HG02973 (cell line): Measurements from ENCODE around the gene PPARA.

Experiments
- ATAC-seq: cut with Tn5 transposase; IDR thresholded peaks from one replicate; pipeline ENCODE4 v1.9.1; 2021; ENCODE audit warnings: moderate library complexity; ENCODE audit not compliant: unreplicated experiment

Gene PPARA

DNA sequence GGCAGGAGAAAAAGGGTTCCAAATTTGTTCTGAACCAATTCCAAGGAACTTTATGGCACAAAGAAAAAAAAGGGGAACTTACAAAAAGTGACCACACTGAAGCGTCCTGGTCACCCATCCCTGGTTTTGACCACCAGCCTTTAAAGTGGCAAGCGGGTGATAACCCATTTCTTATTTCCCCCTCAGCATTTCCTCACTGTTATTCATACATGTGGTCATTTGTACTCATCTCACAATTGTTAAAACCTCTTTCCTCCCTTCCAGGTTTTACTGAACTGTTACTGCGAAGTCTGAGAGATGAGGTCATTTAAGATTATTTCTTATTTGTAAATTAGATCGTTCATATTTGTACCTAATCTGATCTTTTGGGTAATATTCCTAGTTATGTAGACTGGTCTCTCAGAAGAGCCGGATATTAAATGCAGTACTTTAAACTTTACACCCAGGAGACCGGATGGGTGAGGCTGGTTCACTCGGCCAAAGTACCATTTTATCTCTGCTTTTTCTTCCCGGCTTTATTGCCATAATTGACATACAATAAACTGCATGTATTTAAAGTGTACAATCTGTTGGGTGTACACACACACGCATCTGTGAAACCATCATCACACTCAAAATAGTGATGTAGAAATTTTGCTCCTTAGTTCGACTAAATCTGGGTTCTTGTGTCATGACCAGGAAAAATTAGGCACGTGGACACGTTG lies 52.7 kb downstream of the PPARA start:
- ATAC-seq: no peak

DNA sequence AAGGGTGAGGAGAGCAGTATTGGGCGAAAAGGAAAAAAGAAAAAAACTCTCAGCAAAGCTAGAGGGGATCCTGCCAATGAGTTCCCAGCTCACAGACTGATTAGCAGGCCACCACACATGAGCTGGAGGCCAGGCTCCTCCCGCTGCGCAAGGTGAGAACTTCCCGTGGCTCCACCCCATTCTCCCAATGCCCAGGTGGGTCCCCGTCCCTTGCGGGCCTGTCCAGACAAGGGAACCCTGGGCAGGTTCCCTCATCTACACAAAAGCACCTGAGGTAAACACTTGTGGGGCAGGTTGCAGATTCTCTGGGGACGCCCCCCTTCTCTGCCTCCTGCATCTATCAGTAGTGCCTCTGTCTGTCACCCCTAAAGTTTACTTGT lies 53.3 kb downstream of the PPARA start:
- no peak for ATAC-seq

DNA sequence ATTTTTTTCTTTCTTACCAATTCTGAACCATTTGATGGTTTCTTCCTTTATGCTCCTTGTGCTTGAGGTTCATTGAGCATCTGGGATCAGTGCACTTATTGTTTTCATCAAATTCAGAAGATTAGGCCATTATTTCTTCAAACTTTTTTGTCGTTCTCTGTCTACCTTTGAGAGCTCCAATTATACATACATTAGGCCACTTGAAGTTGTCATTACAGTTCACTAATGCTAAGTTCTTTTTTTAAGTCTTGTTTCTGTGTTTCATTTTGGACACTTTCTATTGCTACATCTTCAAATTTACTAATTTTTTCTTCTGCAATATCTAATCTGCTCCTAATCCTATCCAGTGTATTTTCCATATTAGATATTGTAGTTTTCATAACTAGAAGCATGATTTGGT lies 58.9 kb downstream of the PPARA start:
- no peak for ATAC-seq

DNA sequence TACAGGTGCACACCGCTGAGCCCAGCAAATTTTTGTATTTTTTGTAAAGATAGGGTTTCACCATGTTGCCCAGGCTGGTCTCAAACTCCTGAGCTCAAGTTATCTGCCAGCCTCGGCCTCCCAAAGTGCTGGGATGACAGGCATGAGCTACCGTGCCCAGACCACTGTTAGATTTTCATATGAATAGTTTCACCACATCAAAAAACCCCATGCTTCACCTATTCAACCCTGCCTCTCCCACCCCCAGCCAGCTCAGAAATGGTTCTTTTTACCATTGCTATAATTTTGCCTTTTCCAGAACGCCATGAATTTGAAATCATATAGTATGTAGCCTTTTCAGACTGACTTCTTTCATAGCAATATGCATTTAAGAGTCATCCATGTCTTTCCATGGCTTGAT lies 61.9 kb downstream of the PPARA start:
- no peak for ATAC-seq

DNA sequence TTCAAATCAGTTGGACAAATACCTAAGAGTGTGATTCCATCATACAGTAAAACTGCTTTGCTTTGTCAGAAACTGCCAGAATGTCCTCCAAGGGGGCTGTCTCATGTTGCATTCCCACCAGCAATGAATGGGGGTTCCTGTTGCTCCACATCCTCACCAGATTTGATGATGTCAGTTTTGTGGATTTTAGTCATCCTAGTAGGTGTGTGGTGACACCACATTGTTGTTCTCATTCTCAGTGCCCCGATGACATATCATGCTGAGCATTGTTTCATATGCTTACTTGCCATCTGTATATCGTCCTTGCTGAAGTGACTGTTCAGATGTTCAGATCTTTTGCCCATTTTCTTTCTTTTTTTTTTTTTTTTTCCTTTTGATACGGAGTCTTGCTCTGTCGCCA lies 62.7 kb downstream of the PPARA start:
- ATAC-seq: no peak

DNA sequence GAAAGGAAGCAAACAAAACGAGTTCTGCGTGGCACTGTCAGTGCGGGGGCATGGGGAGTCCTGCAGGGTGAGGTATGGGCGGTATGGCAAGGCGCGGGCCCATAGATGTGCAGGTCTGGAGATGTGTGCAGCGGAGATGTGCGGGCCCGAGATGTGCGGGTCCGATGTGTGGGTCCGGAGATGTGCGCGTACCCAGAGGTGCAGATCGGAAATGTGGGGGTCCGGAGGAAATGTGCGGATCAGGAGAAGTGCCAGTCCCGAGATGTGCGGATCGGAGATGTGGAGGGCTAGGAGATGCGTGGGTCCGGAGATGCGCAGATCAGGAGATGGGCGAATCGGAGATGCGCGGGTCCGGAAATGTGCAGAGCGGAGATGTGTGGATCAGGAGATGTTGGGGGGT lies 63.8 kb downstream of the PPARA start:
- no peak for ATAC-seq

DNA sequence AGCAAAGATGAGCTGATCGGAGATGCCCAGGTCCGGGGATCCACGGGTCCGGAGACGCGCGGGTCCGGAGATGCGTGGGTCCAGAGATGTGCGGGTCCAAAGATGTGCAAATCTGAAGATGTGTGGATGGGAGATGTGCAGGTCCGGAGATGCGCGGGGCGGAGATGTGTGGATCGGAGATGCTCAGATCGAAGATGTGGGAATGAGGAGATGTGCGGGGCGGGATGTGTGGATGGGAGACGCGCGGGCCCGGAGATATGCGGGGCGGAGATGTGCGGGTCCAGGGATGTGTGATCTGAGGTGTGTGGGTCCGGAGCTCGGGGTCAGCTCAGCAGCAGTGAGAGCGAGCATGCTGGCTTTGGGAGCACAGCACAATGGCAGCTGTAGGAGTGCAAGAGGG lies 64.3 kb downstream of the PPARA start:
- no peak for ATAC-seq

DNA sequence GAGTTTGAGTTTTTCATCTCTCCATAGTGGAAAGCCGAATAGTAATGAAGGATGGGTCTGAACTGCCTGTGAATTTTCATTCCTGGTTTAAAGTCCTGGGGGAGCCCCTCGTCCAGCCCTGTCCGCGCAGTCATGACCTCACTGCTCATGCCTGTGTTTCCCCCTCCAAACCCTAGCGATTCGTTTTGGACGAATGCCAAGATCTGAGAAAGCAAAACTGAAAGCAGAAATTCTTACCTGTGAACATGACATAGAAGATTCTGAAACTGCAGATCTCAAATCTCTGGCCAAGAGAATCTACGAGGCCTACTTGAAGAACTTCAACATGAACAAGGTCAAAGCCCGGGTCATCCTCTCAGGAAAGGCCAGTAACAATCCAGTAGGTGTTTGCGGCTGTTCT lies 69.3 kb downstream of the PPARA start:
- no peak for ATAC-seq

DNA sequence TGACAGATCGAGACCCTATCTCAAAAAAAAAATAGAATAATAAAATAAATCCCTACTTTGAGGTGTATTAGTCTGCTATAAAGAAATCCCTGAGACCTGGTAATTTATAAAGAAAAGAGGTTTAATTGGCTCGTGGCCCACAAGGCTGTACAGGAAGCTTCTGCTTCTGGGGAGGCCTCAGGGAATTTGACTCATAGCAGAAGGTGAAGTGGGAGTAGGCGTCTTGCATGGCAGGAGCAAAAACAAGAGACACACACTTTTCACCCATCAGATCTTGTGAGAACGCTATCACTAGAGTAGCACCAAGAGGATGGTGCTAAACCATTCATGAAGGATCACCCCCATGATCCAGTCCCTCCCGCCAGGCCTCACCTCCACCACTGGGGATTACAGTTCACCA lies 70.6 kb downstream of the PPARA start:
- ATAC-seq: no peak

DNA sequence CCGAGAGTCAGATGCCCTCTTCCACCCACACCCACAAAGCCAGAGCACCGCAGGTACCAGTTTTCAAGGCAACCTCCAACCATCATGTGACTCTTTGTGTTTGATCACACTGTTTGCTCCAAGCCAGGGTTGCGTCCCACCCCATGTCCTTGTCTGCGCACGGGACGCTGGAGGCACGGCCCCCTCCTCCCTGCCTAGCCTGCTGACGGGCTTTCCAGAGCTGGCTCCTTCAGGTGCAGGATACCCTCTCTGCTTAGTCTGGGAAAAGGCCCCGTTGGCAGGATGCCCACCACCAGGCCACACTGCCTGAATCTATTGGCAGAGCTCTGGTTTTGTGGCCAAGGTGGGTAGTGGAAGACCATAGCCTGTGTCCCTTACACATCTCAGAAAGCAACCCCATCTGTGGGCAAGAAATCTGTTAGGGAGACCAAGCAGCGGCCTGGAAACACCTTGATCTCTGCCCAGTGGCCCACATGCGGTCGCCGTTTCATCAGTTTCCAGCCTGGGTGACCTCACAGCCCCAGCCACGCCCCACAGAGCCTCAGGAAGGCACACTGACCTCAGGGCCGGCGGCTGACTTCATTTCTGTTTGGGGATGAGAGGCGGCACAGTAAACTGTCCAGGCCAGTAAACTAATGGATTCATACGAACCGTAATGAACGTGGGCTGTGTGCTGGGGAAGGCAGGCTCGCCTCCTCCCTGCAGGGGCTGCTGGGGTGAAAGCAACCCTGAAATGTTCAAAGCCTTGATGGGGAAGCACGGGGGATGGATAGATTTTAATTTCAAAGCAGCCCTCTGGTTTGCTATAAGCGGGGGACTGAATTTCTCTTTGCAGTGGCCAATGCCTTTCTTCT lies 73.9 kb downstream of the PPARA start:
- no peak for ATAC-seq

DNA sequence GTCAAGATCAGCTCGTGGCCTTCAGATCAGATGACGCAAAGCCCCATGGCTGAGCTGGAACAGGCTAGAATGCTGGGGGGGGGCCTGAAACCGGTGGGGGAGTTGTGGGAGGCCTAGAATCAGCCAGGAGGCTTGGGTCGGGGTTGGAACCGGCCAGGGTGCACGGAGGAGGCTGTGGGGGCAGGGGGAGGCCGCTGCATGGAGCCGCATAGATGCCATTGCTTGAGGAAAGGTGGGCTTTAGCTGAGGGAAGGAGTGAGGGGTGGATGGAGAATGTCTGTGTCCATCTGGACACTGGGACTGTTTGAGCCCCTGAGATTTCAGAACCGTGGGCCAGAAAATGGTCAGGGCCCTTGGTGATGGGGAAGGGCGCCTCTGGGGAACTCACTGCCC lies 74.6 kb downstream of the PPARA start:
- no peak for ATAC-seq

DNA sequence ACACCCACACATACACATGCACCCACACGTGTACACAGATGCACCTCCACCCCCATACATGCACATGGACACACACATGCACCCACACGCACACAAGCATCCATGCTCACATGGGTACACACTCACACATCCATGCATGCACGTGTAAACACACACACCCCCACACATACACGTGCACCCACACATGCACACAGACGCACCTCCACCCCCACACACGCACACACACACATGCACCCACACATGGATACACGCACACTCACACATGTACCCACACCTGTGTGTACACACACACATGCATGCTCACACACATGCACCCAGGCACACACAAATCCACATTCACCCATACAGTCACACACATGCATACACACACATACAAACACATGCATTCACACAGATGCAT lies 75.3 kb downstream of the PPARA start:
- no peak for ATAC-seq

DNA sequence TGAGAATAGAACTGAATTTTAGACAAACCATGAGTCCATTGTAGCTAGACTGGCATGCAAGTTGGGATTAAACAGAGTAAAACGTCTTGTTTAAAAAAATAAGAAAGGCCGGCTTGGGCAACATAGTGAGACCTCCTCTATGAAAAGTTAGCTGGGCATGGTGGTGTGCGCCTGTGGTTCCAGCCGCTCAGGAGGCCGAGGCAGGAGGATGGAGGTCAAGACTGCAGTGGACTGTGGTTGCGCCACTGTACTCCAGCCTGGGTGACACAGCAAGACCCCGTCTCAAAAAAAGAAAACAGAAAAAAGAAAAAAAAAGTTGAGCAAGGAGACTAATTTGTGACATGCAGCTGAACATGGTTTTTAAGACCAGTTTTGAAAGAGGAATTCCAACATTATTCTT lies 76.3 kb downstream of the PPARA start:
- no peak for ATAC-seq

DNA sequence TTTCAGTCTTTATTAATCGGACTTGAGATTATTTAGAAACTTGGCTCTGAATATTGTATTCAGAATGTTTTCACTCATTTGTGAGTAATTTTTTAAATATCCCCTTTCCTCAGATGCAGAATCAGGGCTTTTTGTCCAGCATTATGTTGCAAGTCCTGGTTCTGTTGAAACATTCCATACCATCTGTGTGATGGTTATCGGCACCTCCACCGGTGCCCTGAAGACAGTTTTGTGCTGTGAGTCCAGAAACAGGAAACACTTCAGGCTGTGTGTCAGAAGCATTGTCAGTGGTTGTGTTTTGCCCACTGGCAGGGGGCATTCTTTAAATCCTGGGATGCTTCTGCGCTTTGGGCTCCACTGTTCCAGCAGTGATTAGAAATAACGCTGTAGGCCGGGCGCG lies 79.4 kb downstream of the PPARA start:
- ATAC-seq: no peak

DNA sequence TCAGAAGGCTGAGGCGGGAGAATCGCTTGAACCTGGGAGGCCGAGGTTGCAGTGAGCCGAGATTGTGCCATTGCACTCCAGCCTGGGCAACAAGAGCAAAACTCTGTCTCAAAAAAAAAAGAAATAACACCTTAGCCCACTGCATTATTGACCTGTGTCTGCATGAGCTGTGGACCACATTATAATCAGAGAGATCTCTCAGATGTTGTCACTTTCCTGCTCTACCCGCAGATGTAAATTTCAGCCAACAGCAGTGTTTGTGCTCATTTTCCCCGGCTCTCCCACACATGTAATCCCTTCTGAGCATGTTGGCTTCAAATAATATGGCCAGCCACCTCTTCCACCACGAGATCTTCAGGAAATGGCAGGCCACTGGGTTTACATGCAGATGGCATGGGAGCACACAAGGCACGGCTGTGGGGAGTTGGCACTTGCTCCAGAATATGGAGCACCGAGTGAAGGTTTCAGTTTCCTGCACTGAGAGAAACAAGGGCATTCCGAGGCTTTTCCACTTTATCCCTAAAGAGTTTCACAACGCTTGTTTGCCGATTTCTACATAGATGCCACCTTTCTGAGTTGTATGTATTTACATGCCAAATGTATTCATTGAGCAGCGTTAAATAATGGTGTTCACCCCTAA lies 80.1 kb downstream of the PPARA start:
- ATAC-seq: no peak

DNA sequence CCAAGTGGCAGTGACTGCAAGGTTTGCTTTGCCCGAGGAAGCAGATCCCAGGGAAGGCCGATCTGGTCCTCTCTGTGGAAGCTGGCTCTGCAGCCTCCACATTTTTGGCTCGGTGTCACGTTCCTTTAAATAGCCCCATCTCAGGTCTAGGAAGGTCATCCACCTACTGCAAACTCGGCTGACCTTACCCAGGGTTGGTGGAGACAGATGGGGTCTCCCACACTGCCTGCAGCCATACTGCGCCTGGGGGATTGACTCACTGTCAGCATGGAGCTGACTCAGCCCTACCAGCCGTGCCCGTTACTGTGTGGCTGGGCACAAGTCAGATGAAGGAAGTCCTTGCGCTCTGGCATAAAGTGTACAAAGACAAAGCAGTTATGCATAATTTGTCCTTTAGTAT lies 82.9 kb downstream of the PPARA start:
- ATAC-seq: no peak

DNA sequence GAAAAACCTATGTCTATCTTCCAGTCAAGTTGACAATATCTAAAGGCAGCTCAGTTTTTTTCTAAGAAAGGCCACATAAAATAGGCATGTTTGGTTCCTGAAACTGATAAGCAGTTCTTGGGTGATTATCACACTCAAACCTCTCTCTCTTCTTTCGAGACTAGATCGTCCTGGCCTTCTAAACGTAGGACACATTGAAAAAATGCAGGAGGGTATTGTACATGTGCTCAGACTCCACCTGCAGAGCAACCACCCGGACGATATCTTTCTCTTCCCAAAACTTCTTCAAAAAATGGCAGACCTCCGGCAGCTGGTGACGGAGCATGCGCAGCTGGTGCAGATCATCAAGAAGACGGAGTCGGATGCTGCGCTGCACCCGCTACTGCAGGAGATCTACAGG lies 84.6 kb downstream of the PPARA start:
- ATAC-seq: no peak

DNA sequence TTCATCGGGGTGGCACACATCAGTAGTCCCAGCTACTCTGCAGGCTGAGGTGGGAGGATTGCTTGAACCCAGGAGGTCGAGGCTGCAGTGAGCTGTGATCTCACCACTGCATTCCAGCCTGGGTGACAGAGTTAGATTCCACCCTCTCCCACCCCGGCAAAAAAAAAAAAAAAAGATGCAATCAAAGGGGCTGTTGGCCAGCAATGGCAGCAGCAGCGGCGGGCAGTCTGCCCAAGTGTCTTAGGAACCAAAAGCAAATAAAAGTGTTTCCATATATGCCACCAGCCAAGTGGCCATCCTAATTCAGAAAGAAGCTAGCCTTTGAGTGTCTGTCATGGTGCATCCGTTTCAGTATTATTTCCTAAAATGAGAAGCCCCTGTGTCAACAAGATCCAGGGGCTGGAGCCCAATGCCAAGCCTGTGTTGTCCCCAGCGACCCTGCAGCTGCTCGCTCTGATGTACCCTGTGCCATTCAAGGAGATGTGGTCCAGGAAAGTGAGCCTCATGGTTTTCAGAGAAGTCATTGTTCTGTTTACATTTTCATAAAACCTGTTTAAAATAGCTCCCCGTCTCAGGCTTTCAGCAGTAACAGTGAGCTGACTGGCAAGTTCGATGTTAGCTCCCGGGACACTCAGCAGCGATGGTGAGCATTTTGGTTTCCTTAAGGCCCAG lies 87.3 kb downstream of the PPARA start:
- no peak for ATAC-seq

DNA sequence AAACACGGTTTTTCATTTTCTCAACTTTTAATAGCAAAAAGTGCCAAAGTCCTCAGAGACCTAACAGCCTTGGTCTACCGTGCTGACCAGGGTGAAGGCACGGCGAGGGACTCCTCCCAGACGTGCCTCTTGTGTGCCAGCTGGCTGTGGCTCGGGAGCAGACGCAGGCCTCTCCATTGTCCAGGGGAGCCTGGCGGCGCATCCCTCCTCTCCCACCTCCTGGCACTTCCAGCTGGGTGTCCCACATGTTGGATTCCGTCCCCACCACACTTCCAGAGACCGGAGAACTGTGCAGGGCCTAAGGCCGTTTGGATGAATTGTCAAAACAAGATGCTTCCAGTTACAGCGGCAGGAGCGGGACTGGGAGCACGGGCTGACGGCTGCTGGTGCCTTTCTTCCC lies 88.2 kb downstream of the PPARA start:
- ATAC-seq: no peak

DNA sequence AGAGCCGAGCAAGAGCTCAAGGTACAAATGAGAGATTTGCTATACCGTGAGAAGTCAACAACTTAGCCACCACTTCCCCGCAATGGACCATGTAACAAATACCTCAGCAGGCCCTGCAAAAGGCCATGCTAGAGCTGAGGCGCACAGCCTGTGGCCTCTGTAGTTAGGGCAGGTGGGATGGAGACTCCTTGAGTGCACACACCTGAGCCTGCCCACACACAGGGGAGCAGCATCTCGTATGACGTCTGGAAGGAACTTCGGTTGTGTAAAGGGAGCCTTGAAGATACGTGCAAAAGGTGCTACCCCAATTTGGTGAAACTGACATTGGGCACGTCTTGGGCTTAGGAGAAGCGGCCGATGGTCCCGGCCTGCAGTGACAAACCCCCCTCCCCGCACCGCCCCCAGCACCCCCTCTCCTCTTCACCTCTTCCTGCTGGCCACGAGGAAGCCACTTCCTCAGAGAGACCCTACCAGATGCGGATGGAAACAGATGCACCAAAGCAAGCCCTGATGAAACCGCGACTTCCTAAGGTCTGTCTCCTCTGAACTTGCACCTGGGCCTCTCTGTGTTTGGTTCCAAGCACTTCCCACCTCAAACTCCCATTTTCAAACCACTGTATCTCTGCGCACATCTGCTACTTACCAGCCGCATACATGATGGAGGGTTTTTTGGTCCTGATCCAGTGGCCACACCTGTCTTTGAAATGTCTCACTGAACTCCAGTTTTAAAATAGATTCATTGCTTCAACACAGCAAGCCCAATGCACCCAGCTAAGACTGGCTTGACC lies 89.1 kb downstream of the PPARA start:
- ATAC-seq: no peak

DNA sequence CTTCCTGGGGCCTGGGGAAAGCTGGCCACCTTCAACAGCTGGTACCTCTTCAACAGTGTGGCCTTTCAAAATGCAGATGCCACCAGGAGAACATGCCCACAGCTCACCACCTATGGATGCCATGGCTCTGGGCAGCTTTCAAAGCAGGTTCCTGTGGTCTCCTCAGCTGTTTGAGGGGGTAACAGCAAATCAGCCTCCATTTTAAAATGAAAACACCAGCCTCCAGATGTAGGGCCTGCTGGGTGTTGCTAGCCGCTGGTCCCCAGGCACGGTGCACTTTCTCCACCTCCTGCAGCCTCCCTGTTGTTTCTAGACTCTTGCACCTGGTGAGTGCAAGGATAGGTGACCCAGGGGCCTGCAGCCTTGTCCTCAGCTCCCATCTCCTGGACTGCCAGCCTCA lies 89.7 kb downstream of the PPARA start:
- ATAC-seq: no peak
